ENCODE measurements around the gene NMUR1. TPM values are rescaled to one million over a fixed set of nuclear protein-coding genes. Genes with fewer than 3 reads are reported as not detected.

The NMUR1 gene, protein sequence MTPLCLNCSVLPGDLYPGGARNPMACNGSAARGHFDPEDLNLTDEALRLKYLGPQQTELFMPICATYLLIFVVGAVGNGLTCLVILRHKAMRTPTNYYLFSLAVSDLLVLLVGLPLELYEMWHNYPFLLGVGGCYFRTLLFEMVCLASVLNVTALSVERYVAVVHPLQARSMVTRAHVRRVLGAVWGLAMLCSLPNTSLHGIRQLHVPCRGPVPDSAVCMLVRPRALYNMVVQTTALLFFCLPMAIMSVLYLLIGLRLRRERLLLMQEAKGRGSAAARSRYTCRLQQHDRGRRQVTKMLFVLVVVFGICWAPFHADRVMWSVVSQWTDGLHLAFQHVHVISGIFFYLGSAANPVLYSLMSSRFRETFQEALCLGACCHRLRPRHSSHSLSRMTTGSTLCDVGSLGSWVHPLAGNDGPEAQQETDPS
- total RNA-seq, result under 0.01 TPM in 1 of 2 replicates, not detected in the other

GRCh38 chr2:231530099-231531011 lies at the start of gene NMUR1:
Gene NMUR1 (minus strand): TSS chr2:231530445. CDS start chr2:231530361, 84 bp downstream.

Other genes with a start within 250 kb of the NMUR1 start
- 0.09 and 0.23 TPM in 2 replicates for gene B3GNT7, start 134.7 kb downstream of the NMUR1 start, total RNA-seq
- 102 and 112 TPM in 2 replicates for gene NCL, start 66.0 kb downstream of the NMUR1 start, total RNA-seq
- not detected in 2 replicates for gene TEX44, start 62.4 kb upstream of the NMUR1 start, total RNA-seq
- 340 and 407 TPM in 2 replicates for gene PTMA, start 178.1 kb upstream of the NMUR1 start, total RNA-seq

Measured in pericardium fibroblast (primary cell).